IMR-90 (cell line): ENCODE results near the gene SIN3B.

Source experiments
- BHLHE40 ChIP-seq: fragments of 150-350 bp; IDR thresholded peaks from 2 replicates; pipeline ENCODE4 v1.6.1; 2016; ENCODE audit warnings: mild to moderate bottlenecking, low read depth, low read length
- CTCF ChIP-seq: conservative IDR thresholded peaks from 2 replicates; pipeline ENCODE4 v1.5.1; 2012; ENCODE audit warnings: mild to moderate bottlenecking, low read depth, low read length, improper control_type of control experiment
- POLR2A ChIP-seq: IDR thresholded peaks from 2 replicates; pipeline ENCODE4 v1.6.1; 2012; ENCODE audit warnings: mild to moderate bottlenecking, low read depth, low read length
- RAD21 ChIP-seq: IDR thresholded peaks from 2 replicates; pipeline ENCODE4 v1.6.1; 2012; ENCODE audit warnings: low read length, improper control_type of control experiment
- RCOR1 ChIP-seq: IDR thresholded peaks from 2 replicates; pipeline ENCODE4 v1.6.1; 2012; ENCODE audit warnings: mild to moderate bottlenecking, low read length, improper control_type of control experiment; ENCODE audit not compliant: insufficient replicate concordance

- TF ChIP-seq POLR2A (no peak), CTCF (no peak), BHLHE40 (no peak), RCOR1 (no peak), RAD21 (no peak)
Measured at GRCh38 chr19:16834747-16835146, 5.5 kb downstream of the SIN3B start.
